ACC112 (cell line): Measurements from ENCODE around the gene RXRA.
A peak's percentile ranks its signal among the peaks of the same experiment; 100 is the strongest.

Experiments
- H2AFZ ChIP-seq: fragments of 200-600 bp; sonication (generic); one replicate; pipeline ENCODE4 v1.6.0; 2017; ENCODE audit warnings: antibody characterized with exemption, low read length; ENCODE audit not compliant: unreplicated experiment
- H3K27ac ChIP-seq: fragments of 200-600 bp; sonication (generic); 2 replicates; pipeline ENCODE4 v1.5.1; 2014; ENCODE audit warnings: low read depth, mild to moderate bottlenecking, antibody characterized with exemption, low read length, moderate library complexity
- H3K27me3 ChIP-seq: fragments of 200-600 bp; sonication (generic); 2 replicates; pipeline ENCODE4 v1.6.1; 2014; ENCODE audit warnings: mild to moderate bottlenecking, antibody characterized with exemption, low read length, moderate library complexity, mixed read lengths; ENCODE audit not compliant: insufficient read depth
- H3K36me3 ChIP-seq: fragments of 200-600 bp; sonication (generic); 2 replicates; pipeline ENCODE4 v1.6.1; 2016; ENCODE audit warnings: mild to moderate bottlenecking, antibody characterized with exemption, low read length, moderate library complexity, mixed read lengths; ENCODE audit not compliant: insufficient read depth
- H3K4me1 ChIP-seq: fragments of 200-600 bp; sonication (generic); one replicate; pipeline ENCODE4 v1.6.1; 2016; ENCODE audit warnings: low read length, mixed read lengths; ENCODE audit not compliant: insufficient read depth, unreplicated experiment, control insufficient read depth
- H3K4me3 ChIP-seq: fragments of 200-600 bp; sonication (generic); 2 replicates; pipeline ENCODE4 v1.5.1; 2014; ENCODE audit warnings: mild to moderate bottlenecking, low read depth, low read length
- H3K79me2 ChIP-seq: fragments of 200-600 bp; sonication (generic); one replicate; pipeline ENCODE4 v1.6.0; 2016; ENCODE audit warnings: low read length; ENCODE audit not compliant: control insufficient read depth, unreplicated experiment, insufficient read depth

Gene RXRA

GRCh38 chr9:134327671-134328231 is 1.5 kb downstream of the RXRA start:
- Histone ChIP-seq H2AFZ (no peak overlapping the region), H3K36me3 (no peaks in the 10 kb centered on the region), H3K79me2 (peaks cover 59% of the 10 kb centered on the region), H3K4me1 (peaks cover 30% of the 10 kb centered on the region), H3K27ac (peak overlapping the region; percentile 75), H3K27me3 (no peaks in the 10 kb centered on the region), H3K4me3 (peak overlapping the region; percentile 99)

- H3K36me3 ChIP-seq: no peaks in the 10 kb centered on the region
- H3K79me2 ChIP-seq: peaks cover 66% of the 10 kb centered on the region
- H2AFZ ChIP-seq: peak overlapping the region; percentile 39
- peak overlapping the region; percentile 99 for H3K4me3 ChIP-seq
- H3K4me1 ChIP-seq: peaks cover 30% of the 10 kb centered on the region
- H3K27ac ChIP-seq: peak overlapping the region; percentile 75
- H3K27me3 ChIP-seq: no peaks in the 10 kb centered on the region
Measured at GRCh38 chr9:134328341-134328840, 2.1 kb downstream of the RXRA start.

GRCh38 chr9:134328841-134329575 is 2.8 kb downstream of the RXRA start:
- Histone ChIP-seq H3K4me1 (peaks cover 28% of the 10 kb centered on the region), H3K27me3 (no peaks in the 10 kb centered on the region), H3K27ac (peak overlapping the region; percentile 75), H3K79me2 (peaks cover 71% of the 10 kb centered on the region), H2AFZ (peak overlapping the region; percentile 39), H3K4me3 (peak overlapping the region; percentile 99), H3K36me3 (no peaks in the 10 kb centered on the region)

GRCh38 chr9:134329576-134329855 is 3.3 kb downstream of the RXRA start:
- Histone ChIP-seq H3K27ac (peak overlapping the region; percentile 75; the same call in 1 of the 2 replicates), H3K36me3 (no peaks in the 10 kb centered on the region), H3K27me3 (no peaks in the 10 kb centered on the region), H3K79me2 (peaks cover 76% of the 10 kb centered on the region), H3K4me1 (peaks cover 26% of the 10 kb centered on the region), H3K4me3 (peak overlapping the region; percentile 99), H2AFZ (peak overlapping the region; percentile 4)

GRCh38 chr9:134329886-134330285 is 3.6 kb downstream of the RXRA start:
- Histone ChIP-seq H3K4me1 (peaks cover 26% of the 10 kb centered on the region), H3K36me3 (no peaks in the 10 kb centered on the region), H2AFZ (no peak overlapping the region), H3K27me3 (no peaks in the 10 kb centered on the region), H3K27ac (peak overlapping the region; percentile 75; the same call in 1 of the 2 replicates), H3K4me3 (peak overlapping the region; percentile 99), H3K79me2 (peaks cover 80% of the 10 kb centered on the region)

- Histone ChIP-seq H3K4me1 (peaks cover 26% of the 10 kb centered on the region), H3K27me3 (no peaks in the 10 kb centered on the region), H2AFZ (no peak overlapping the region), H3K4me3 (no peak overlapping the region), H3K27ac (no peak overlapping the region), H3K79me2 (peaks cover 87% of the 10 kb centered on the region), H3K36me3 (no peaks in the 10 kb centered on the region)
Measured at GRCh38 chr9:134330590-134330989, 4.3 kb downstream of the RXRA start.

- no peaks in the 10 kb centered on the region for H3K27me3 ChIP-seq
- no peak overlapping the region for H2AFZ ChIP-seq
- H3K27ac ChIP-seq: no peak overlapping the region
- no peaks in the 10 kb centered on the region for H3K36me3 ChIP-seq
- peaks cover 26% of the 10 kb centered on the region for H3K4me1 ChIP-seq
- peaks cover 95% of the 10 kb centered on the region for H3K79me2 ChIP-seq
- no peak overlapping the region for H3K4me3 ChIP-seq
Measured at GRCh38 chr9:134331186-134332025, 5.2 kb downstream of the RXRA start.

GRCh38 chr9:134332266-134332665 is 6.0 kb downstream of the RXRA start:
- H3K4me1 ChIP-seq: peaks cover 26% of the 10 kb centered on the region
- no peak overlapping the region for H3K4me3 ChIP-seq
- H3K36me3 ChIP-seq: no peaks in the 10 kb centered on the region

GRCh38 chr9:134332841-134333233 is 6.6 kb downstream of the RXRA start:
- Histone ChIP-seq H3K4me3 (no peak overlapping the region), H2AFZ (no peak overlapping the region), H3K79me2 (peaks cover 97% of the 10 kb centered on the region), H3K27ac (no peak overlapping the region), H3K27me3 (no peaks in the 10 kb centered on the region), H3K4me1 (peaks cover 23% of the 10 kb centered on the region), H3K36me3 (no peaks in the 10 kb centered on the region)

More at GRCh38 chr9:134332266-134332665, 6.0 kb downstream of the RXRA start:
- Histone ChIP-seq H3K27me3 (no peaks in the 10 kb centered on the region), H2AFZ (no peak overlapping the region), H3K27ac (no peak overlapping the region), H3K79me2 (peaks cover 97% of the 10 kb centered on the region)

GRCh38 chr9:134333234-134333873 is 7.1 kb downstream of the RXRA start:
- H3K27ac ChIP-seq: no peak overlapping the region
- H3K4me3 ChIP-seq: no peak overlapping the region
- H3K36me3 ChIP-seq: no peaks in the 10 kb centered on the region
- H2AFZ ChIP-seq: no peak overlapping the region
- no peaks in the 10 kb centered on the region for H3K27me3 ChIP-seq
- H3K79me2 ChIP-seq: peaks cover 97% of the 10 kb centered on the region
- H3K4me1 ChIP-seq: peaks cover 18% of the 10 kb centered on the region
